Mucosa of rectum (tissue), 2 donors: ENCODE data around the gene KIFC3.
"Not testable (repeated sequence)": the region's sequence is repeated elsewhere in the genome, so short reads cannot be mapped to it uniquely, and the experiment has no call there.

Source experiments
- H3K27ac ChIP-seq, 2 donors: one replicate each; pipeline ENCODE4 v1.7.0; 2013; ENCODE audit warnings: inconsistent platforms in 2 of 2, low read depth in 2 of 2, low read length in 2 of 2
- H3K27me3 ChIP-seq, 2 donors: one replicate each; pipeline ENCODE4 v1.7.0; 2013; ENCODE audit warnings: low read length in 2 of 2; ENCODE audit not compliant: control insufficient read depth in 2 of 2, insufficient read depth in 2 of 2
- H3K36me3 ChIP-seq, 2 donors: one replicate each; pipeline ENCODE4 v1.7.0; 2013; ENCODE audit warnings: low read length in 2 of 2; ENCODE audit not compliant: control insufficient read depth in 2 of 2, insufficient read depth in 2 of 2
- H3K4me1 ChIP-seq, 2 donors: one replicate each; pipeline ENCODE4 v1.7.0; 2013; ENCODE audit warnings: low read length in 2 of 2, mild to moderate bottlenecking in 1 of 2; ENCODE audit not compliant: control insufficient read depth in 2 of 2, insufficient read depth in 2 of 2
- H3K4me3 ChIP-seq, 2 donors: one replicate each; pipeline ENCODE4 v1.7.0; 2013; ENCODE audit warnings: low read length in 2 of 2
- H3K9ac ChIP-seq, 2 donors: one replicate each; pipeline ENCODE4 v1.7.0; 2013; ENCODE audit warnings: low read length in 2 of 2, low read depth in 1 of 2, mild to moderate bottlenecking in 1 of 2
- H3K9me3 ChIP-seq, 2 donors: one replicate each; pipeline ENCODE4 v1.7.0; 2013; ENCODE audit warnings: low read length in 2 of 2; ENCODE audit not compliant: control insufficient read depth in 2 of 2
- donor health status: healthy.
- donor health status: Normal muscosa, but diverticular disease.

KIFC3 gene, protein sequence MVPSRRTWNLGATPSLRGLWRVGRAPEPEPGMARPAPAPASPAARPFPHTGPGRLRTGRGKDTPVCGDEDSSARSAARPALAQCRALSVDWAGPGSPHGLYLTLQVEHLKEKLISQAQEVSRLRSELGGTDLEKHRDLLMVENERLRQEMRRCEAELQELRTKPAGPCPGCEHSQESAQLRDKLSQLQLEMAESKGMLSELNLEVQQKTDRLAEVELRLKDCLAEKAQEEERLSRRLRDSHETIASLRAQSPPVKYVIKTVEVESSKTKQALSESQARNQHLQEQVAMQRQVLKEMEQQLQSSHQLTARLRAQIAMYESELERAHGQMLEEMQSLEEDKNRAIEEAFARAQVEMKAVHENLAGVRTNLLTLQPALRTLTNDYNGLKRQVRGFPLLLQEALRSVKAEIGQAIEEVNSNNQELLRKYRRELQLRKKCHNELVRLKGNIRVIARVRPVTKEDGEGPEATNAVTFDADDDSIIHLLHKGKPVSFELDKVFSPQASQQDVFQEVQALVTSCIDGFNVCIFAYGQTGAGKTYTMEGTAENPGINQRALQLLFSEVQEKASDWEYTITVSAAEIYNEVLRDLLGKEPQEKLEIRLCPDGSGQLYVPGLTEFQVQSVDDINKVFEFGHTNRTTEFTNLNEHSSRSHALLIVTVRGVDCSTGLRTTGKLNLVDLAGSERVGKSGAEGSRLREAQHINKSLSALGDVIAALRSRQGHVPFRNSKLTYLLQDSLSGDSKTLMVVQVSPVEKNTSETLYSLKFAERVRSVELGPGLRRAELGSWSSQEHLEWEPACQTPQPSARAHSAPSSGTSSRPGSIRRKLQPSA

DNA sequence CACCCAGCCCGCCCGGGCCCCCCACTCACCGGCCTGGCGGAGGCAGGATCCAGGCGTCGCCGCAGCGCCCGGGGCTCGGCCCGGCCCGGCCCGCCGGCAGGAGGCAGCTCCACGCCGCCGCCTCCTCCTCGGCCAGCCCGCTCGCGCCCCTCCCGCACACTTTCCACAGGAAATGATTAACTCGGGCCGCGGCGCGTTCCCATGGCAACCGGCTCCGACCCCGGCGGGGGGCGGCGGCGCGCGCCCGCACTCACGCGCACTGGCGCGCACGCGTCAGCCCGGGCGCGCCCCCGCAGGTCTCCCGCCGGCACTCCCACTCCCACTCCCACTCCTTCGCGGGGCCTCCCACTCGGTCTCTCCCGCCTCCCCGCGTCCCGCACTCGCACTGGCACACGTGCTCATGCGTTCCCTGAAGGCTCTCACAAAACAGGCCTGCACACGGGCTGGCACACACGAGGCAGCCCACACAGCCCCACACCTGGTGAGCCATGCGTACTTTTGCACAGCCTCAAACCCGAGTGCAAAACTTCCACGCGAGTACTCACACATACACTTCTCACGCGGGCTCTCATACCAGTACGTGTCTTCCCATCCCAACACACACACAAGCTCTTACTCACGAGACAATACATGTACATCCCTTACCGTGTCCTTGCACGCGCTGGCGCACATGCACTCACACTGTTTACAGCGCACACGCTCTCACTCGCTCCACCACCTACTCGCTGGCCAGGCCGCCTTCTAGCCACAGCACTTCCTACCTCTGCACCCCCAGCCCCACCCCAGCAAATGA lies at the start of gene KIFC3:
KIFC3 (minus strand) TSS at position 151 of the 793 bp plus-strand sequence. CDS start 4,248 bp downstream, outside the sequence.
- peaks cover 27 to 36% of the 10 kb centered on the region in 2 donors for H3K4me1 ChIP-seq
- no peaks in the 10 kb centered on the region for H3K9me3 ChIP-seq
- peak within 1 kb of the TSS; percentile 34 to 67 for H3K27ac ChIP-seq
- peaks cover 26 to 38% of the 10 kb centered on the region in 2 donors for H3K27me3 ChIP-seq
- peak within 1 kb of the TSS; percentile 55 to 61 for H3K4me3 ChIP-seq
- H3K36me3 ChIP-seq: no peaks in the 10 kb centered on the region
- peak within 1 kb of the TSS; percentile 40 to 41 for H3K9ac ChIP-seq

DNA sequence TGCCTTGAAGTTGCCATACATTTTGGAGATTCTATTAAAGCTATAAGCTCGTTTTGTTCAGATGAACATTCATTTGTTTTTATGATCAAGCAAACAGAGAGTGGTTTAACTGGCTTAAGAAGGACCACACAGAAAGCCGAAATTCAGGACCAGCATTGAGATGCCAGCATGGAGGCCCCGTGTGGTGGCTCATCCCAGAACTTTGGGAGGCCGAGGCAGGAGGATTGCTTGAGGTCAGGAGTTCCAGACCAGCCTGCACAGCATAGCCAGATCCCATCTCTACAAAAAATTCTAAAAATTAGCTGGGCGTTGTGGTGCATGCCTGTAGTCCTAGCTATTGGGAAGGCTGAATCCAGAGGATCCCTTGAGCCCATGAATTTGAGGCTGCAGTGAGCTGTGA lies 45.9 kb upstream of the KIFC3 start:
- no peak overlapping the region for H3K27ac ChIP-seq
- no peaks in the 10 kb centered on the region for H3K36me3 ChIP-seq
- H3K9ac ChIP-seq: no peak overlapping the region
- H3K27me3 ChIP-seq: no peaks in the 10 kb centered on the region
- no peaks in the 10 kb centered on the region for H3K4me1 ChIP-seq
- no peaks in the 10 kb centered on the region for H3K9me3 ChIP-seq
- no peak overlapping the region for H3K4me3 ChIP-seq

DNA sequence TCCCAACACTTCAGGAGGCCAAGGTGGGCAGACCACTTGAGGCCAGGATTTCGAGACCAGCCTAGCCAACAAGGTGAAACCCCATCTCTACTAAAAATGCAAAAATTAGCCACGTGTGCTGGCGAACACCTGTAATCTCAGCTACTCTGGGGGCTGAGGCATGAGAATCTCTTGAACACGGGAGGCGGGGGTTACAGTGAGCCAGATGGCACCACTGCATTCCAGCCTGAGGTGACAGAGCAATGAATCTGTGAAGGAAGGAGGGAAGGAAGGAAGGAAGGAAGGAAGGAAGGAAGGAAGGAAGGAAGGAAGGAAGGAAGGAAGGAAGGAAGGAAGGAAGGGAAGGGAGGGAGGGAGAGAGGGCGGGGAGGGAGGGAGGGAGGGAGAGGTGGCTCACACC lies 44.6 kb upstream of the KIFC3 start:
- not testable (repeated sequence) for H3K27me3 ChIP-seq, H3K4me3 ChIP-seq, H3K27ac ChIP-seq, H3K9me3 ChIP-seq, H3K4me1 ChIP-seq, H3K9ac ChIP-seq, H3K36me3 ChIP-seq

DNA sequence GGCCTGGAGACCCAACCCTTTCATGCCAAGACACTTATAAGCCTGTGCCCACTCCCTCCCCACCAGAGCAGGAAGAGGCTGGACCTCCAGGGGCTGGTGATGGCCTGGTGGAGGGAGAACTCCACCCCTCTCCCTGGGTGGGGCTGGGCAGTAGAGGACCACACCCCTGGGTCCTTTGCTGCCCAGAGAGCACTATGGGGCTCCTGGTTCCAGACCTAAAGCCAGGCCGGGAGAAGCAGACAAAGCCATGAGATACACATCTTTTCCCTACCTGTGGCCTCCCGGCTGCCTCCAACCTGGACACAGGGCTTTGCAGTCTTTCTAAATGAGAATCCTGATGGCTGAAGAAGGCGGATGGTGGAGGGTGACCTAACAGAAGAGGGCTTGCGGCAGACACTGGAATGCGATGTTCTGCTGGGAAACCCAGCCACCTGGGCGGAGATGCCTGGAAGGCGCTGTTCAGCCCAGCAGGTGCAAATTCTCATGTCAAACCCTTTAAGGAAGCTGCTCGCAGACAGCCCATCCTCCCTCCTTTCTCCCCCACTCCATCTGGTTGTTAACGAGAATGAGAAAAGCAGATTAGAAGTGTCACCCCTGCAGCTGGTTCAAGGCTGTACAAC lies 43.9 kb upstream of the KIFC3 start:
- Histone ChIP-seq H3K27ac (no peak overlapping the region), H3K9me3 (no peaks in the 10 kb centered on the region), H3K27me3 (no peaks in the 10 kb centered on the region)

DNA sequence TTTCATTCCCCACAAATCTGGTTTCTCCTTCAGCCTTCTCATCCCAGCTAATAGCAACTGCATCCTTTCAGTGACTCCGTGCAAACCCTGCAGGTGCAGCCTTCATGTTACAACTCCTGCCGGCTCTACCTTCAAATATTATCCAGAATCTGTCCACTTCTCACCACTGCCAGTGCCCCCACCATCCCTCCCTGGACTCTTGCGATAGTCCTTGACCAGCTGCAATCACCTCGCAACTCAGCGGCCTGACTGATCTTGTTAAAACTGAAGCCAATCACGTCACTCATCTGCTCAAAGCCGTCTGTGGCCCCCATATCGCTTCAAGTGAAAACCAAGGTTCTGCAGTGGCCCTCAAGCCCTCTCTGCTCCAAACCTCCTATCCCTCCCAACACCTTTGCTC lies 42.8 kb upstream of the KIFC3 start:
- no peak overlapping the region for H3K4me3 ChIP-seq
- H3K9me3 ChIP-seq: no peaks in the 10 kb centered on the region
- no peaks in the 10 kb centered on the region for H3K4me1 ChIP-seq
- H3K27me3 ChIP-seq: no peaks in the 10 kb centered on the region
- H3K27ac ChIP-seq: no peak overlapping the region
- no peak overlapping the region for H3K9ac ChIP-seq
- H3K36me3 ChIP-seq: no peaks in the 10 kb centered on the region

More for the DNA sequence above, 43.9 kb upstream of the KIFC3 start:
- Histone ChIP-seq H3K4me1 (no peaks in the 10 kb centered on the region), H3K9ac (no peak overlapping the region), H3K4me3 (no peak overlapping the region), H3K36me3 (no peaks in the 10 kb centered on the region)

DNA sequence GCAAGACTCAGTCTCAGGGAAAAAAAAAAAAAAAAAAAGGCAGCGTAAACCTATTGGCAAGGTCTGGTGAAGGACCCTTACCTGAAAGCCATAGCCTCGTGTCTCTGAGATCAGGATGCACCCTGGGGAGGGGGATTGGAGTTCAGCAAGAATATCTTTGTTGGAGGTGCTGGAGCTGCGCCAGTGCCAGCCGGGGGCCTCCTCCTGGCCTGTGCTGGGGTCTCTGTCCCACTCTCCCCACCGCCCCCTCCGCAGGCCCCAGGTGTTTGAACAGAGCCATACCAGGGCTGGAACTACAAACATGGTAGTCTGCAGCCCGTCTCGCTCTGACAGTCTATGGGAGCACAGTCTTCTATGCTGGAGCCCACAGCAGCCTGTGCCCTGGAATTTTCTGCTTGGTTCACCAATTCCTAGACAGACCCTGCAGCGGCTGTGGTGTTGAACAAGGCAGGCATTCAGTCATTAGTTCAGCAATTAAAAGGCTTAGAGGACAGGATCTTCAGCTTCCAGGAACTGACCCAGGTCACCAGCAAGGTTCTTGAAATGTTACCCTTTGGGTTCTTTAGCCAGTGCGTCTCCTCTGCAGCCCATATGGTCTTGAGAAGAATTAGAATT lies 42.2 kb upstream of the KIFC3 start:
- Histone ChIP-seq H3K9ac (no peak overlapping the region), H3K4me3 (no peak overlapping the region), H3K36me3 (no peaks in the 10 kb centered on the region), H3K27ac (no peak overlapping the region), H3K27me3 (no peaks in the 10 kb centered on the region), H3K4me1 (no peaks in the 10 kb centered on the region), H3K9me3 (no peaks in the 10 kb centered on the region)

DNA sequence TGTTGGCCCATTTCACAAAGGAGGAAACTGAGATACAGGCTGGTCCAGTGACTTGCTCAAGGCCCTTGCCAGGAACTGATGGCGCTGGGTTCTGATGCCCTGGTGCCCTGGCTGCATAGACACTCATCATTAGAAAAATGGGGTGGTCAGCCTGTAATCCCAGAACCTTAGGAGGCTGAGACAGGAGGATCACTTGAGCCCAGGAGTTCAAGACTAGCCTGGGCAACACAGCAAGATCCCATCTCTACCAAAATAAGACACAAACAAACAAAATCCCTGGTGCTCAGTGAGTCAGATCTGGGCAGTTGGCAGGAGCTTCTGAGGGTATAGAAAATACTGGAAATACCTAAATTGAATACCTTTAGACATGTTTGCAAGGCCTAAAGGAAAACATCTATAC lies 41.1 kb upstream of the KIFC3 start:
- Histone ChIP-seq H3K36me3 (no peaks in the 10 kb centered on the region), H3K4me3 (no peak overlapping the region), H3K9me3 (no peaks in the 10 kb centered on the region), H3K27ac (no peak overlapping the region), H3K9ac (no peak overlapping the region), H3K27me3 (peaks cover 0 to 5% of the 10 kb centered on the region in 2 donors), H3K4me1 (no peaks in the 10 kb centered on the region)

DNA sequence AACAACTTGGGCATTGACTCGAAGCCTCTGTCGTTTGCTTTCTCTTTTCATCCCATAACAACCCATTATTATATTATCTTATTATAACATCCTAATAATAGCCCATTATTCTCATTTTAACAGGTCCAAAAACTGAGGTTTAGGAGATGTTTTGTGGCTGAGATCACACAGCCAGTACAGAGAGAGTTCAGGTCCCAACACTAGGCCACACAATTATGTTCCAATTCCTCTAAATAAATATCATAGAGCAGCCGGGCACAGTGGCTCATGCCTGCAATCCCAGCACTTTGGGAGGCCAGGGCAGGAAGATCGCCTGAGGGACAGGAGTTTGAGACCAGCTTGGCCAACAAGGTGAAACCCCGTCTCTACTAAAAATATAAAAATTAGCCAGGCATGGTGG lies 40.3 kb upstream of the KIFC3 start:
- Histone ChIP-seq H3K27me3 (peaks cover 0 to 5% of the 10 kb centered on the region in 2 donors), H3K9ac (no peak overlapping the region), H3K27ac (no peak overlapping the region), H3K4me3 (no peak overlapping the region), H3K9me3 (no peaks in the 10 kb centered on the region), H3K4me1 (no peaks in the 10 kb centered on the region), H3K36me3 (no peaks in the 10 kb centered on the region)

DNA sequence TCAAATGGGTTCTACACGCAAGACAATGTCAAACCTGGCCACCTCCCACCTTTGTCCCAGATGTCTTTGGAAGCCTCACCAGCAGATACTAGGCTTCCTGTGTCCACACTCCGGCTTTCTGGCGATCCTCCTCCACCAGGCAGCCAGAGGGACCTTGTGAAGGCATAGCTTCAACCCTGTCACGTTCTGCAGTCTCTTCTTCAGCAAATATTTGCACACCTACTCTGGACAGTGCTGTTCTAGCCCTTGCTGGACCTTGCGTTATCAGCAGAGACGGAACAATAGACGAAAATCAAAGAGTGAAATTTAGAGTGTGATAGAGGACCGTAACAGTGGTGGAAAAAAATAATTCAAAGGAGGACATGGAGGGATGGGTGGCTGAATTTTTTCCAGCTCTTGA lies 38.5 kb upstream of the KIFC3 start:
- Histone ChIP-seq H3K36me3 (no peaks in the 10 kb centered on the region), H3K27me3 (peaks cover 0 to 5% of the 10 kb centered on the region in 2 donors), H3K27ac (no peak overlapping the region), H3K4me3 (no peak overlapping the region), H3K9ac (no peak overlapping the region), H3K4me1 (no peaks in the 10 kb centered on the region), H3K9me3 (no peaks in the 10 kb centered on the region)
